HG03558 (cell line): ENCODE measurements around the gene EIPR1.
A peak's percentile ranks its signal among the peaks of the same experiment; 100 is the strongest.

Source experiments
- ATAC-seq: cut with Tn5 transposase; IDR thresholded peaks from one replicate; pipeline ENCODE4 v1.9.1; 2021; ENCODE audit warnings: moderate number of reproducible peaks; ENCODE audit not compliant: unreplicated experiment; ENCODE audit errors: extremely low read depth

Gene EIPR1

DNA sequence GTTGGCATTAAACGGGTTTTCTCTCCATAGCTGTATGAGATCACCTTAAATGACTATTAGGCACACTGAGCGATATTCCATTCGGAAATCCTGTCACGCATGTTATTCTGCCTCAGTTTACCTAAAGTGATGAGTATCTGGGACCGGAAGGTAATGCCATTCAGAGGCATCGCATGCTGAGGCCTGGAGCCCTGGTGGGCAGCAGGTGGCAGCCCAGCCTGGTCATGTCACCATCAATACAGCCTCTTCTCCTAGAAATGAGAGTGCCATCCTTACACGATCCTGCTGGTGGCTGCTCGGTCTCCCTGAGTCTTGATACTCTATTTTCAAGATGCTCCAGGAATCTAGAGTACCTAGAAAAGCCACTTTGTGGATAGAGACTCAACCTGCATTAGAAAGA is 119.8 kb downstream of the EIPR1 start:
- ATAC-seq, result no peak

DNA sequence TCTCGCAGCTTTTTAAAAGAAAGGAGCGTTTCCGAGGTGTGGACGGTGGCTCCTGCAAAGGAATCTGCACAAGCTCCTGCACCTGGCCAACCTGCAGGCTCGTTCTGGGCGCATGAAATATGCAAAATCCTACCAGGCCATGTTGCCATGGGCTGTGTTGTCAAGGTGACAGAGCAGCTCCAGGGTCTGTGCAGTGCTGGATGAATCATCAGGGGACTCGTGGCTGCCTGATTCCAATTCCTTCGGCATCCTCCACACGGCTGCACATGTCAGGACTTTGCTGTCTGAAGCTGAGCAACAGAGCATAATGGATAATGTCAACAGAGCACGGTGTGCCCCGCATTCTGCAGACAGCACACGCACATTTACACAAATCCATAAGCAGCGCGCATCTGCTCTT is 120.5 kb downstream of the EIPR1 start:
- no peak for ATAC-seq

DNA sequence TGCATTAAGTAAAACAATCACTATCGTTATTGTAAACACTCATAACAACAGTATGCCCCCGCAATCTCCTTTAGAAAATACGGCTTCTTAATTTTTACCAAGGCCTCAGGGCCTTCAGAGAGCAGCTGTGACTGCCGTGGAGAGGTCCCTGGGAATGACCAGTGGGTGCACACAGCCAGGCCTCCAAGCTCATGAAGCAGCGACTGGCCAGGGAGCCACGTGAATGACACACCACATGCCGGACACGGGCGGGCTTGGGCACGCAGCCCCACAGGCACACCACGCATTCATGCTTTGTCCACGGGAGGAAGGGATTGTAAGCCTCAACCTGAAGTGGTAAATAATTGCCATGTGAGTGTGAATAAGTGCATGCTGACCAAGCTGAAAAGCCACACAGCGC is 121.0 kb downstream of the EIPR1 start:
- no peak for ATAC-seq

DNA sequence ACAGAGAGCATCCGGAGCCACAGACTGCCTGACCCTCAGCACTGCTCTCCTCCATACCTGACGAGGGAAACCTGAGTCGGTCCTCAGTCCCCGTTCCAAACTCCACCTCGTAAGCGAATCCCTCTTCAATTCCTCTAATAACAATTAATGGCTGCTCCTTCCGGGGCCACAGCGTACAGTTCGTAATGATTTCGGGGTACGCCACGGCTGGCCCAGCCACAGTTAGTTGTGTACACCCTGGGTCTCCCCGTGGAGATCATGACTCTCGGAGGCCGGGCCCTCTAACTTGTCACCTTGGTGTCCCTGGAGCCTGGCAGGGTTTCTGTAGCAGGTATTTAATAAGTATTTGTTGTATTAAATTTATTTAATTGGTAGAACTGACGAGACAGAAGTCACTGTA is 121.5 kb downstream of the EIPR1 start:
- no peak for ATAC-seq

DNA sequence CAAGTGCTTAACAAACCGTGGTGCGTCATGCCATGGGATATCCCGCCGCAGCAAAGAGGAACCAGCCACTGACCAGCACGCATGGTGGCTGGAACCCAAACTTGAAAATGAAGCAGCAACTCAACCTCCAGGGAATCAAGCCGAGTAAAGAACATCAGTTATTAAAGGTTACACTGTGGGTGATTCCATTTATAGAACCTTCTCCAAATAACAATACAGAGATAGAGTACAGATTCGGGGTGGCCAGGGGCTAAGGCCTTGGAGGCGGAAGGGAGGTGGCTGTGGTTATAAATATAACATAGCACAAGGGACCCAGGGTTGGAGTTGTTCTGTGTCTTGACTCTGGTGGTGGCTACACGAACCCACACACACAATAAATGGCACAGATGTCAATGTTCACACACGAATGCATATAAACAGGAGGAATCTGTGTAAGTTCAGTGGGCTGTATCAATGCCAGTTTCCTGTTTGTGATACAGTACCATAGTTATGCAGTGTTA is 123.1 kb downstream of the EIPR1 start:
- ATAC-seq, result peak; percentile 52

DNA sequence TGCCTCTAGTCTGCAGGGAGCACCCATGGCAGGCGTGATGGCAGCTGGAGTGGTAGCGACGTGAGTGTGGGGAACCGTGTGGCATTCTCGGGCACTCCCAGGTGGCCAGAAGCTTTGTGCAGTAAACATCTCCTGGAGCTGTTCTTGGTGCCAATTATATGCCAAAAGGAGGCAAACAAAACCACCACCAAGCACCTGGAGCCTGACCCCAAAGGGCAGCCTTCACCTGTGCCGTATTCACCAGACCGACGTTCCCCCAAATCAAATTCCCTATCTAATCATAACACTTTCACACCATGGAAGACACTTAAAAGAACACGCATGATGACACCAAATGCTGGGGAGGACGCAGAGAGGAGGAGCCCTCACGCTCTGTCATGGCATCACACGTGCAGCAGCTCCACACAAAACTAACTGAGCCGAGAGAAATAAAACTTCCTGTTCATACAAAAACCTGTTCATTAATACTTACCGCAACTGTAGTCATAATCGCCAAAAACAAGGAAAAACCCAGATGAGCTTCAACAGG is 123.6 kb downstream of the EIPR1 start:
- ATAC-seq, result no peak

DNA sequence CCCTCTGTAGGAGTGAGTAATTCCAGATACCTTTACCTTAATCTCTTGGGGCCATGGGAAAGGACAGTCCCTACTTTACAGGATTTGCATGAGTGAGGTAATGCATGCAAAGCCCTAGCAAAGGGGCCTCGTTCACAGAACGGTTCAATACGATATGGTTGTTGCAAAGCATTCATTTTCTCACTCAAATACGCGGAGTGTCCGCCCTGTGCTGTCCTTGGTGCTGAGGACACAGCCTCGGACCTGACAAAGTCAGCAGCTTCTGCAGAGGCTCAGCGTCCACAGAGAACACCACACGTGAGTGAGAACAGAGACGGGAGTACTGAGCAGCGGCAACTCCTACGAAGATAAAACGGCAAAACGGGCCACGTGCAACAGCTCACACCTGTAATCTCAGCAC is 125.7 kb downstream of the EIPR1 start:
- ATAC-seq, result no peak

DNA sequence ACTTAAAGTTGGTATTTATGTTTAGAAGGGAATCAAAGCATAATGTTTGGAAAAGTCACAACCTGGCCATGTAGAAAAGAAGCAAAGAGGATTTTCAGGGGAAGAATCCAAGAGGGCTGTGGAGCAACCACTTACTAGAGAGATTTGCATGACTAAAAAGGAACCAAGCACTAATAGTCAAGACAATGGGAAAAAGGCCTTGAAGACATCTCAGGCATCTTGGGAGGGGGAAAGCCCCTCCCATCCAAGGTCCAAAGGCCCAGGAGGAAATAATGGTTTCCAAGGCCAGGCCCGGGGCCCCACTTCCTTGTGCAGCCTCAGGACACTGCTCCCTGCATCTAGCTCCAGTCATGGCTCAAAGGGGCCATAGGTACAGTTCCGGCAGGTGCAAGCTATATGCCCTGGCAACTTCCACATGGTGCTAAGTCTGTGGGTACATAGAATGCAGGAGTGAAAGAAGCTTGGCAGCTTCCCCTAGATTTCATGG is 128.1 kb downstream of the EIPR1 start:
- ATAC-seq, result no peak

DNA sequence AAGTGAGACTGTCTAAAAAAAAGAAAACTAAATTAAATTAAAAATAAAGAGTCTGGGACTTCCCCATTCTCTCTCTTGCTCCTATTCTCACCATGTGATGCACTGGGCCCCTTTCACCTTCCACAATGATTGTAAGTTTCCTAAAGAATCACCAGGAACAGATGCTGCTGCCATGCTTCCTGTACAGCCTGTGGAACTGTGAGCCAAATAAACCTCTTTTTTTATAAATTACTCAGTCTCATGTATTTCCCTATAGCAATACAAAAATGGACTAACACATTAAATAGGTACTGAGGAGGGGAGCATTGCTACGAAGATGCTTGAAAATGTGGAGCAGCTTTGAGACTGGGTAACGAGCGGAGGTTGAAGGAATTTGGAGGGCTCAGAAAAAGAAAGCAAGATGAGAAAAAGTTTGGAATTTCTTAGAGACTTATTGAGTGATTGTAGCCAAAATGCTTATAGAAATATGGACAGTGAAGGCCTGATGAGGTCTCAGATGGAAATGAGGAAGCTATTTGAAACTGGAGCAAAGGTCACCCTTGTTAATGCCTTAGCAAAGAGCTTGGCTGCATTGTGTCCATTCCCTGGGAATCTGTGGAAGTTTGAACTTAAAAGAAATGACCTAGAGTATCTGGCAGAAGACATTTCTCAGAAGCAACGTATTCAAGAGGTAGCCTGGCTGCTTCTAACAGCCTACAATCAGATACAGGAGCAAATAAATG is 128.7 kb downstream of the EIPR1 start:
- no peak for ATAC-seq

DNA sequence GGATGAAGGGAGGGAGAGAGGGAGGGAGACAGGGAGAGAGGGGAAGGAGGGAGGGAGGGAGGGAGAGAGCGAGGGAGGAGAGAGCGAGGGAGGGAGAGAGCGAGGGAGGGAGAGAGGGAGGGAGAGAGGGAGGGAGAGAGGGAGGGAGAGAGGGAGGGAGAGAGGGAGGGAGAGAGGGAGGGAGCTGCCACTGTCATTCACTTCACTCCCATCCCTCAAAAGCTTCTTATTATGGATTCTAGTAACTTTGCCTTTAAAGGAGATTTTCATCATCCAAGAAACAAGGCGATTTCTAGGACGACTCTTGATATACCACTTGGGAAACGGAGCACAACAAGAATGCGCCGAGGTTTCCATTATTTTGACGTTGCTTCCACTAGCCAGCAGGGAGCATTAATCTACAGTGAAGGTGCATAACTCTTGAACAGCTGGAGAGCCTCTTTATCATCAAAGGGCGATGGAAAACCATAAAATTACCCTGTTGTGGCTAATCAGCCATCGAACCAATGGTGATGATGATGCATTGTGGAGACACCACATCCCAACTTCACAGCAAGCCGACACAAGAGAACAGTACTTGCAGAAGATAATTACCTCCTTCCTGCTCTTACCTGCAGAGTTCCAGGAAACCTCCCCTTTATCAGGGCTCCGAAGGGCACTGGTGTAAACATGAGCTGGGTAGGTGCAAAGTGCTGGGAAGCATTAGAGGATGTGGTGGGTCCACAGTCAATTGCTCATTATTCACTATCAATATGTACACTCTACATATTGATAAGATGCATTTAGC is 130.5 kb downstream of the EIPR1 start:
- ATAC-seq, result no peak

DNA sequence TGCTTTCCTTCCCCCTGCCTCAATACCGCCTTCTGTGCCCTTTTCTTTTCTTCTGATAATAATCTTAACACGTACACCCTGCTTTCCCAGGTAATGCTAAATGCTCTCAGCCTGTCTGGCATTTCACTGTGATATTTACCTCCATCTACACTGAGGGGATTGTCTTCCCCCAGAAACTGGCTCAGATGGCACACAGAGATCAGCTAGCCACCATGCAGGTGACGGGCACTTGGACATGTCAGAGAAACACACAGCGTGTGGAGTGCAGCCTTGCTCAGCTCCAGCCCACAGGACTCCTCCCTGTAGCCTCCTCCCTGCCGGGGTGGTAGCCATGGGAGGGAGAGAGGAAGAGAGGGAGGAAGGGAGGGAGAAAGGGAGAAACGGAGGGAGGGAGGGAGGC is 131.2 kb downstream of the EIPR1 start:
- no peak for ATAC-seq

DNA sequence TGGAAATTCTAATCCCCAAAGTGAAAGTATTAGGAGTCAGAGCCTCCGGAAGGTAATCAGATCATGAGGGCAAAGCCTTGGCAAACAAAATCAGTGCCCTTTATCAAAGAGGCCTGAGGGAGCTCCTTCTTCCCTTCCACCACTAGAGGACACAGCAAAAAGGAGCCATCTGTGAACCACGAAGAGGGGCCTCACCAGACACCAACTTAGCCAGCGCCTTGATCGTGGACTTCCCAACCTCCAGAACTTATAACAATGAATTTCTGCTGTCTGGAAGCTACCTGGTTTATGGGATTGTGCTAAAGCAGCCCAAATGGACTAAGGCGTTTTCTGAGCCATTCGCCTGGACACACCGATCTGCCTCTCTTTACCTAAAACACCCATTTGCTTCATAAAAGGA is 133.1 kb downstream of the EIPR1 start:
- no peak for ATAC-seq

DNA sequence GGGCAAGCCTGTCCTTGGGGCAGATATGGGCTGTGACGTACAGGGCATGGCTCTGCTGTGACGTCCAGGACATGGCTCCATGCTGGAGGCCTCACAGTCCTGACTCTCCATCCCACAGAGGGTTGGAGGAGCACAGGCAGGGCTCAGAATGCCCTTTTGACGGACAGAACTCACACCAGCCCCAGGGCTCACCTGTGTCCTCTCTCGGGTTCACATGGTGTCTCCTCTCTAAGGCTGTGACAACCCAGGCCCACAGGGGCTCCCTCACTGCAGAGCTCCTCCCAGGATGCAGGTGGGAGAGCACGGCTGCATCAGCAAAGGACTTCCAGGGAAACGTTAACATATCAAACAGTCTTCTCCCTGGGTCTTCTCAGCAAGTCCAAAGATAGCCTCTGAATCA is 133.8 kb downstream of the EIPR1 start:
- no peak for ATAC-seq

DNA sequence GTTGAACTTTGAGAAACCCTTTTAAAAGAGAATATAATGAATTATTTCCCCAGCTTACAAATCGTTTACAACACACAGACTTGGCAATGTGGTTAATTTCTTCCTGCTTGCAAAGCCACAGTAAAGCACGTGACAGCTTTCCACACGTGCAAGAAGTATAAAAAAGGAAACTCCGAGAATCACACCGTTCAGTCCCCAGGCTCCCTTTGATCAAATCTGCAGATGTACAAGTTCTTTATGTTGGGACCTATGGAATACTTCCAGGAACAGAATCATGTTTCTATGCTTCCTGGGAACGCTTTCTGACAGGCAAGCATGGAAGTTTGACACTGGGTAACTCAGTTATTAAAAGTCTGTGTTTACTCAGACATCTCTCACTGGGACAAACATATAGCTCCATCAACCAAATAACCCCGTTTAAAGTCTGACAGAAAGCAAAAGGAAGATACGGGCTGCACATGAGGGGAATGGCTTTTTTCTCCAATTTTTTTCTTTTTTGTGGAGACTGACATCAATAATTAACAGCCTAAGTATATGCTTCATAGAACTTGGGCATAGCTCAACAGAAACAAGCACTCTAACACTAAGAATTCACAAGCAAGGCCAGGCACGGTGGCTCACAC is 134.8 kb downstream of the EIPR1 start:
- ATAC-seq, result peak; percentile 69

DNA sequence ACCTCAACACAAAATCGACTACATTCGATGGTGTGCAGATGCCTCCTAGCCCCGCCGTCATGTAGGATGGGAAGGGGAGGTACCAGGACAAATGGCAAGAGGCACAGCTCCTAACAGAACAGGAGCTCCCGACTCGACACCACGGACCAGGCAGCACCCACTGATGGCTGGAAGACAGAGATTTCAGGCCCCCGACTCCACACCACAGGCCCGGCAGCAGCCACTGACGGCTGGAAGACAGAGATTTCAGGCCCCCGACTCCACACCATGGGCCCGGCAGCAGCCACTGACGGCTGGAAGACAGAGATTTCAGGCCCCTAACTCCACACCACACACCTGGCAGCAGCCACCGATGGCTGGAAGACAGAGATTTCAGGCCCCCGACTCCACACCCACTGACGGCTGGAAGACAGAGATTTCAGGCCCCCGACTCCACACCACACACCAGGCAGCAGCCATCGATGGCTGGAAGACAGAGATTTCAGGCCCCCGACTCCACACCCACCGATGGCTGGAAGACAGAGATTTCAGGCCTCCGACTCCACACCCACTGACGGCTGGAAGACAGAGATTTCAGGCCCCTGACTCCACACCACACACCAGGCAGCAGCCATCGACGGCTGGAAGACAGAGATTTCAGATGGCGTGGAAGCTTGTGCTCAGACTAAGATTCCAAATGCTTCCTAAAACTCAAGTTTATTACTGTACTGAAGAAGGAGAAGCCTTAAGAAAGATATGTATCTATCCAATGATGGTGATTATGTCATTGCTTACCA is 135.5 kb downstream of the EIPR1 start:
- ATAC-seq, result no peak

DNA sequence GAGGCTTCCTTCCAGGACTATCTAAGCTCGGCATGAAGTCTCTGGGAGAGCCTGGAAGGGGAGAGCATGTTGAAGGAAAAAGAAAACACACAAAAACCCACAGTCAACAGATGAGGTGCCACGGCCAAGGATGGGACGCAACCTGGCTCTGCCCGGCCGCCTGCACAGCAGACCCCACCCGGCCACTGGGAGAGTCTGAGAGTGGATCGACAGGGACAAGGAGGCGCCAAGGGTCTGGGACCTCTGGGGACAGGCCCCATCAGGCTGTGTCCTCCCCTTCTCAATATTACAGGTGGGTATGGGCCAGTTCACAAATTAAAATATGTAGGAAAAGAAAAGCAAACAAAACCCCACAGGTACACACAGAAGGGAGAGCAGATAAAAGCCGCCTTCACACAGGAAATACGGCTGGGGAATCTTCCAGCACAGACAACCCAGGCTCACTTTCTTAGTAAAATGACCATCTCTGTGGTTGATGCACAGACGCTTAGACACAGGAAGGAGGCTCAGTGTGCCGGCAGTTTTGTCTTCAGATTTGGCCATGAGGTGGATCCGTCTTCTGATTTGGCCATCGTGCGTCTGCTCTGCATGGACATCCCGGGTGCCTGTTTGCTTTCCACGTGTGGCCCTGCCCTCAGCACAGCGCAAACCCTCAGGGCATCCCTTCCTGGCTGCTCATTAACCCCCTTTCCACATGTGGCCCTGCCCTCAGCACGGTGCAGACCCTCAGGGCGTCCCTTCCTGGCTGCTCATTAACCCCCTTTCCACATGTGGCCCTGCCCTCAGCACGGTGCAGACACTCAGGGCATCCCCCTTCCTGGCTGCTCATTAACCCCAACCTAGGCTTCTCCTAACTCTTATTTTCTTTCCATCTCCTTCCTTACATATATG is 138.4 kb downstream of the EIPR1 start:
- no peak for ATAC-seq

DNA sequence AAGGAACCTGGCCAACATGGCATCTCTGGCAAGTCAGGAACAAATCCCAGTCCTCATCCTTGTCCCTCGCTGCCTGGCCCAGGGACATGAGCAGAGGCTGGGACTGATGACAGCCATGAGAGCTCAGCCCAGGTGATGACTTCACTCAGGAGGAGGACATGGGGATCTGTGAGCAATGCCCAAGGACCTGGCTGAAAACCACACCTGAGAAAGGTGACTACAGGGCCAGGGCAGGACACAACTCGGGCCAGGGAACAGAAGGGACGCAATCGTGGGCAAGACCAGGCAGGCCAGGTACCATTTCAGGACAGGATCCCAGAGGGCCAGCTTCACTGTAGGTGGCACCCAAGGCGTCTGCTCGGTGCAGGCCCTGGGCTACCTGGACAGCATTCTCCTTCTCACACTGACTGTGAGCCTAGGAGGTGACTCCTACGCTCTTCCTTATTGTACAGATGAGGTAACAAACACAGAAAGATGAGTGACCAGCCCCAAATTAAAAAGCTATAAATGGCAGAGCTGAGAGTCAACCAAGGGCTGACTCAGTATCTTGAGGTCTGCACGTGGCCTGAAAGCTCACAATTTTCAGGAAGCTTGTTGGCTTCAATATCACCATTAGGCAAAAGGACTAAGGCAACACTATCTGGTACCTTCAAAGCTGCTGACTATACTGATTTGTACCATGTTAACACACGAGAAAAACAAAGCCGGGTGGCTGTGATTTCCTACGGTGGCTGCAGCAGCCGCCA is 141.1 kb downstream of the EIPR1 start:
- ATAC-seq, result no peak

DNA sequence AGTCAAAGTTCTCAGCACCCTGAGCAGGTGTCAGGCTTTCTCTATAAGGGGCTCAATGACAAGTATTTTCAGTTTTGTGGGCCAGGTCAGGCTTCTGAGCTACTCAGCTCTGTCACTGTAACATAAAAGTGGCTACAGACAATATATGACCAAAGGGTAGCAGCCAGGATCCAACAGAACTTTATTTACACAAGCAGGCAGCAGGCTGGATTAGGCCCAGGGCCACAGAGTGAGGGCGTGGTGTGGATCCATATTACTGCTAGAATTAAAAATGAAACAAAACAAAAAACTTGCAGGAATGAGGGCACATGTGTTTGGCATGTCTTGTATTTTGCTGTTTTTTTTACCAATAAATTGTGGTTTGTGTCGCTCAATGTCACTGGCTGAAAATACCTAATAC is 143.7 kb downstream of the EIPR1 start:
- ATAC-seq, result no peak
